WERI-Rb-1 (cell line): Measurements from ENCODE around the gene CPNE5.

Experiments used
- DNase-seq: peaks from one replicate; pipeline ENCODE4 v3.0.0-alpha.2; 2020
- H3K27ac ChIP-seq: fragments of 250-450 bp; sonication (Bioruptor Pico); 2 replicates; pipeline ENCODE4 v1.5.1; 2020; ENCODE audit warnings: mild to moderate bottlenecking, moderate library complexity
- H3K27me3 ChIP-seq: fragments of 250-450 bp; sonication (Bioruptor Pico); 2 replicates; pipeline ENCODE4 v1.5.1; 2021; ENCODE audit warnings: mild to moderate bottlenecking, low read depth, moderate library complexity; ENCODE audit not compliant: insufficient read depth, severe bottlenecking
- H3K36me3 ChIP-seq: fragments of 250-450 bp; sonication (Bioruptor Pico); 2 replicates; pipeline ENCODE4 v1.5.1; 2020; ENCODE audit warnings: mild to moderate bottlenecking, moderate library complexity
- H3K4me3 ChIP-seq: 2 replicates; pipeline ENCODE4 v1.5.1; 2011; ENCODE audit warnings: low read depth, mild to moderate bottlenecking, control low read depth, low read length
- H3K9me3 ChIP-seq: fragments of 250-450 bp; sonication (Bioruptor Pico); 2 replicates; pipeline ENCODE4 v1.5.1; 2021; ENCODE audit warnings: mild to moderate bottlenecking, moderate library complexity; ENCODE audit not compliant: severe bottlenecking
- TF ChIP-seq, protein P1 (sequence below): IDR thresholded peaks from 2 replicates; pipeline ENCODE4 v1.5.1; 2011; ENCODE audit warnings: low read depth, mild to moderate bottlenecking, control low read depth, inconsistent platforms, low read length

CPNE5 gene

DNA sequence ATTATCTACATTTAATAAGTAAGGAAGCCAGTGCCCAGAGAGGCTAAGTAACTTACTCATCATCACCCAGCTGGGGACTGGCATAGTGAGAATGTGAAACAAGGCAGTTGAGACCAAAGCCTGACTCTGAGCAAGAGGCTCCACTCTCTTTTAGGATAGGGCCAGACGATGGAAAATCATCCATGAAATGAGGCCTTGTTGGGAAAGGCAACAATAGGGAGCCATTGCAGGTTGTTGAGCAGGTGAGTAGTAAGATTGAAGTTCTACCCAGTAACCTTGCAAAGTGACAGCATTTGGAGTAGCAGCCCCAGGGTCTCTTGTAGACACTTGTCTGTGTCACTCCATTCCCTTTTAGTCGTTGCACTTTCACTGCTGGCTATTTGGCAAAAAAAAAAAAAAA lies 2.5 kb upstream of the CPNE5 start:
- H3K36me3 ChIP-seq, result no peaks in the 10 kb centered on the region
- H3K27ac ChIP-seq, result no peak overlapping the region
- no peak overlapping the region for H3K4me3 ChIP-seq
- no peak for DNase-seq
- H3K27me3 ChIP-seq, result peaks cover 5% of the 10 kb centered on the region
- TF ChIP-seq, protein P1, sequence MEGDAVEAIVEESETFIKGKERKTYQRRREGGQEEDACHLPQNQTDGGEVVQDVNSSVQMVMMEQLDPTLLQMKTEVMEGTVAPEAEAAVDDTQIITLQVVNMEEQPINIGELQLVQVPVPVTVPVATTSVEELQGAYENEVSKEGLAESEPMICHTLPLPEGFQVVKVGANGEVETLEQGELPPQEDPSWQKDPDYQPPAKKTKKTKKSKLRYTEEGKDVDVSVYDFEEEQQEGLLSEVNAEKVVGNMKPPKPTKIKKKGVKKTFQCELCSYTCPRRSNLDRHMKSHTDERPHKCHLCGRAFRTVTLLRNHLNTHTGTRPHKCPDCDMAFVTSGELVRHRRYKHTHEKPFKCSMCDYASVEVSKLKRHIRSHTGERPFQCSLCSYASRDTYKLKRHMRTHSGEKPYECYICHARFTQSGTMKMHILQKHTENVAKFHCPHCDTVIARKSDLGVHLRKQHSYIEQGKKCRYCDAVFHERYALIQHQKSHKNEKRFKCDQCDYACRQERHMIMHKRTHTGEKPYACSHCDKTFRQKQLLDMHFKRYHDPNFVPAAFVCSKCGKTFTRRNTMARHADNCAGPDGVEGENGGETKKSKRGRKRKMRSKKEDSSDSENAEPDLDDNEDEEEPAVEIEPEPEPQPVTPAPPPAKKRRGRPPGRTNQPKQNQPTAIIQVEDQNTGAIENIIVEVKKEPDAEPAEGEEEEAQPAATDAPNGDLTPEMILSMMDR, result no peak
- H3K9me3 ChIP-seq, result peaks cover under 1% of the 10 kb centered on the region

DNA sequence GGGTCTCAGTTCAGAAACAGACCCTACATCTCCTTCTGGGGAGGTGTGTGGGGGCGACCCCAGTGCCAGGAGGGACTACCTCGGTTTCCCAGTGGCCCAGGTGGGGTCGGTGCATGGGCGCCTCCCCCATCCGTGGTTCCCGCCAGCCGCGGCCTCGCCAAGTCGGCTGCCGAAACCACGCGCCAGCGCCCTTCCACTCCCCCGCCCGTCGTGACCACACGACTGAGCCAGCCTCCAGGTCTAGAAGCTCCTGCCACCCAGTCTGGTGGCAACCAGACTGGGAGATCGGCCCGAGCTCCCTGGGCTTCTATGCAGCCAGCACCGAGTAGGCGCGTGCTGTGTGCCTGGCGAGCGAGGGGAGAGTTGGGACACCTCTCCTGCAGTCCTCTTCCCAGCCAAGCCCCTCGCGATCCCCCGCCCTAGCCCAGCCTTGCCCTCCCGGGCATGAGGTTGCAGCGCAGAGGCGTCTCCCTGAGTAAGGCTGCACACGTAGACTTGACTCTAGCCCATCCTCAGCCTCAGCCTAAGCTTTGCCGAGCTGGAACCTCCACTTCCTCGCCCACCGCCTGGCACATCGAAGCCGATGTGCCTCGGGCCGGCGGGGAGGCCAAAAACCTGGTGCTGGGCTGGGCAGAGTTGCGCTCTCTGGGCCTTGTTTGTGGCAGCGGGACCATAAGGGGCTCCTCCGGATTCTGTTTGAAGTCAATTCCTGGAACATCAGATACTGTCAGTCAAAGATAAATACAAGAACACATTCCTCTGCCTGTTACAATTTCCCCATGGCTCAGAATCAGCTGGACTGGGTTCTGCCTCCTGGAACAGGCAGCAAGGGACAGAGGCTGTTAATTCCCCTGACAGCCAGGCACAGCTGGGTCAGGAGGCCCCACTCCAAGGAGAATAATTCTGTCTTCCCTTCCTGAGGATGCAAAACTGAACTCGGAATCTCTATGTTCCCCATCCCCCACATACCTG lies 1.5 kb upstream of the CPNE5 start:
- no peak for DNase-seq
- Histone ChIP-seq H3K27ac (no peak overlapping the region), H3K4me3 (peak overlapping the region; percentile 50; the same call in 1 of the 2 replicates), H3K27me3 (peaks cover 5% of the 10 kb centered on the region), H3K36me3 (no peaks in the 10 kb centered on the region), H3K9me3 (no peaks in the 10 kb centered on the region)
- TF ChIP-seq, protein P1, result no peak

DNA sequence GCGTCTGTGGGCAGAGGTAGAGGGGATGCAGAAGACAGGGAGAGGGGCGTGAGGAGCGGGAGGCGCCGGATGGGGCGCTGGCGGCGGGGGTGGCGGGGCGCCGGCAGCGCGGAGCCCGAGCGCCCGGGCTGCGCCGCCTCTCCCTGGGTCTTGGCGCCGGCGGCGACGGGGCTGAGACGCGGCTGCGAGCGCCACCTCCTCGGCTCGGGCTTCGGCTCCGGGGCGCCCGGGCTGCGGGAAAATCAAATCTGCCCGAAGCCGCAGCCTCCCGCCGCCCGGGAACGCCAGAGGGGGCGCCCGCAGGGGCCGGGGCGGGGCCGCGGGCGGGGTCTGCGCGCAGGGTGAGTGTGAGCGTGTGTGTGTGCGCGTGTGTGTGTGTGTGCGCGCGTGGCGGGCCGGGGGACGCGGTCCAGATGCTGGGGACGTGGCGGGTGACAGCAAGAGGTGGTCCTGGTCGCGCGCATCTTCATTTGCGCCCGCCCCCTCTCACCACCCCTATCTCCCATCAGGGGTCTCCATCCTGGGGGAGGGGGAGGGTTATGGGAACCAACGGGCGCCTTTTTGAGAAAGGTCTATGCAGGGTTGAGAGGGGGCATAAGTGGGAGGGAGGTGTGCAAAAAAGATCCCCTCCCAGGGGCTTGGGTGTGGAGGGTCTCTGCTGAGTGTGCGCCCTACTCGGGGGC lies 646 bp upstream of the CPNE5 start:
- Histone ChIP-seq H3K4me3 (peak overlapping the region; percentile 50), H3K27me3 (peaks cover 5% of the 10 kb centered on the region), H3K27ac (no peak overlapping the region), H3K36me3 (no peaks in the 10 kb centered on the region), H3K9me3 (no peaks in the 10 kb centered on the region)
- TF ChIP-seq, protein P1, result peak; percentile 52
- peak; percentile 75 for DNase-seq

DNA sequence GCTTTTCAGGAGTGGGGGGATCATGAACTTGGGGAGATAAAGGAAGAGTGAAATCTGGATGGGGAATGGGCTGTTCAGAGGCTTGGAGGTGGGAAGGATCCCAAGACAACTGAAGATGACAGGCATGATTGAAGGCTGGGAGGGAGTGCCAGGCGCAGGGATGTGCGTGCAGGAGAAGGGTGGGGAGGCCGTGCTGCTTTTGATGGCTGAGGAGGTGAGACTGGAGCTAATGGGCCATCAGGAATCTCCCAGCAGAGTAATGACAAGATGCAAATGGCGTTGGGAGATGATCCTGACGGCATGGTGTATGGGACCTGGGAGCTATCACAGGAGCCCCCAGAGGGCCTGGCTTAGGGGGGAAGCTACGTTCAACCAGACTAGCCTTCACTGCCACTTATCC lies 1.6 kb downstream of the CPNE5 start:
- TF ChIP-seq, protein P1, result no peak
- peaks cover 9% of the 10 kb centered on the region for H3K9me3 ChIP-seq
- no peak overlapping the region for H3K4me3 ChIP-seq
- H3K36me3 ChIP-seq, result no peaks in the 10 kb centered on the region
- no peak overlapping the region for H3K27ac ChIP-seq
- H3K27me3 ChIP-seq, result peaks cover 5% of the 10 kb centered on the region
- DNase-seq, result no peak

DNA sequence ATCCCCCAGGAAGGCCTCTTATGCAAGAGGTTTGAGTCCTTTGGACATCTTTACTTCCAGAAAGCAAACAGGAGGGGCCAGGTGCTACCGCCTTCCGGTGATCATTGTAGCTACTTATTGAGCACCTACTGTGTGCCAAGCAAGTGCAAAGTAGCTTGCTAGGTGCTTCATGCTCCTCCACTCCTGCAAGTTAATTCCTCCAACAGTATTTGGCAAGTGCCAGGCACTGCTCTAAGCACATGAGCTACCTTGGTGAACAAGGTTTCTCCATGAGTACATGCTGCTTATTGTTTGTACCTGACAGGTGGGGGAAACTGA lies 2.3 kb downstream of the CPNE5 start:
- DNase-seq, result no peak
- H3K36me3 ChIP-seq, result no peaks in the 10 kb centered on the region
- no peak overlapping the region for H3K4me3 ChIP-seq
- no peak overlapping the region for H3K27ac ChIP-seq
- TF ChIP-seq, protein P1, result no peak
- H3K9me3 ChIP-seq, result peaks cover 14% of the 10 kb centered on the region
- peaks cover 5% of the 10 kb centered on the region for H3K27me3 ChIP-seq
